MG63 (cell line): Measurements from ENCODE around the gene LPCAT4. TPM values are rescaled to one million over a fixed set of nuclear protein-coding genes. Genes with fewer than 3 reads are reported as not detected.
"Not testable (repeated sequence)": the region's sequence is repeated elsewhere in the genome, so short reads cannot be mapped to it uniquely, and the experiment has no call there.

Experiments
- DNase-seq: peaks from one replicate; pipeline ENCODE4 v3.0.0-alpha.2; 2020
- H3K27me3 ChIP-seq: fragments of 250-450 bp; sonication (Bioruptor Pico); 2 replicates; pipeline ENCODE4 v1.5.1; 2020; ENCODE audit warnings: mild to moderate bottlenecking, moderate library complexity
- H3K36me3 ChIP-seq: fragments of 250-450 bp; sonication (Bioruptor Pico); 2 replicates; pipeline ENCODE4 v1.5.1; 2020; ENCODE audit warnings: mild to moderate bottlenecking, moderate library complexity
- H3K4me3 ChIP-seq: fragments of 250-450 bp; sonication (Bioruptor Pico); 2 replicates; pipeline ENCODE4 v1.5.1; 2020; ENCODE audit warnings: mild to moderate bottlenecking, moderate library complexity
- H3K9me3 ChIP-seq: fragments of 250-450 bp; sonication (Bioruptor Pico); 2 replicates; pipeline ENCODE4 v1.5.1; 2020; ENCODE audit warnings: mild to moderate bottlenecking, moderate library complexity
- total RNA-seq: library from RNA; depleted of rRNA; stranded (reverse); fragments of >200 nt; shearing (Covaris generic); gene quantifications from 2 replicates; pipeline ENCODE4 v1.2.3, GENCODE V29; 2014; ENCODE audit warnings: low replicate concordance

LPCAT4 gene
- total RNA-seq, 1 experiment from 2014 or later, result 2.2 TPM

DNA sequence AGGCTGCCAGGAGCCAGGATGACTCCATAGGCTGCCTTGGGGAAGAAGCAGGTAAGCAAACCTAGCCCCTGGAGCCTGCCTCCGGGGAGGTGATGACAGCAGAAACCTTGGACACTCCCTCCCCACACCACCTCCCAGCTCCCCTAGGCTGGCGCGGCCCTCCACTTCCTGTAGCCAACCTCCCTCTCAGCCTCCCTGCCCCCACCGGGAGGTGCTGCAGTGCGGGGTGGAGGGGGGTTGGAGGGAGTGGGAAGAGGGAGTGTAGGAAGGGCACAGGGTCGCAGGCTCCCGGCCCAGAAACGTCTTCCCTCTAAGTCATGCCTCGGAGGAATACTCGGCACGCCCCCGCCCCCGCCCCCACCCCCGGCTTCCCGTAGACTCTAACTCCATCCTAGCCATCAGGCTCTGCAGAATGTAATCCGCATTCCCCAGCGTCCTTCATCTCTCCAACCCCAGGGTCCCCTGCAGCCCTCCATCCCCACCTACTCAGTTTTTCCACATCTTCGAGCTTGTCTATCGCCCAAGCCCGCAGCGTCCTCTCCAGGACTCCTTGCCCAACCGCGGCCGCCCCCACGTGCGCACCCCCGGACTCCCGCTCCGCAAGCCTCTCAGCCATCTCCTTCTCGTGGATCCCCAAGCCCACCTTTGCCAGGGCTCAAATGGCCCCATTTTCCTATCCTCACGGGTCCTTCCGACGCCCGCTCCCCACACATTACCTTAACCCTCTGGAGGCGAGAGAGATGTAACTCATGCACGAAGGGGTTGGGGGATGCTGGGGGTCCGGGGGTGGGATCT lies 528 bp downstream of the LPCAT4 start:
- H3K9me3 ChIP-seq, result no peaks in the 10 kb centered on the region
- peak; percentile 59 for DNase-seq

DNA sequence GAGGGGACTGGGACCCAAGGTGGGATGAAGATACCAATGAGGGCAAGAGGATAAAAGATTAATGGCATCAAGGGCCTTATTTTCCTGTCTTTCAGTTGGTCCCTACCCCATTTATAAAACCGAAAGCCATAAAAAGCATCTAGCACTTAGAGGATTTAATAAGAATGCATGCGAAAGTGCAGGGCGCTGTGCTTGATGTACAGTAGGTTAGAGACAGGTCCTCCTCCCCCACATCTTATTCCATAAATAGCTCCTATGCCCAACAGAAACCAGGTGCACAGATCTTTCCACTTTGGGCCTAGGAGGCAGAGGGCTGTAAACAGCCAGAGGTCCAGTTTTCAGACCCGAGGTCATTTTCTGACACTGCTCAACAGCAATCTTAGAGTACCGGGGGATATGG lies 1.2 kb downstream of the LPCAT4 start:
- no peak for DNase-seq
- no peaks in the 10 kb centered on the region for H3K27me3 ChIP-seq
- H3K4me3 ChIP-seq, result peak overlapping the region; percentile 88
- H3K9me3 ChIP-seq, result no peaks in the 10 kb centered on the region
- H3K36me3 ChIP-seq, result no peaks in the 10 kb centered on the region; the same call in 1 of the 2 replicates

More for the DNA sequence above, 528 bp downstream of the LPCAT4 start:
- H3K4me3 ChIP-seq, result peak overlapping the region; percentile 88
- no peaks in the 10 kb centered on the region for H3K27me3 ChIP-seq
- no peaks in the 10 kb centered on the region; the same call in 1 of the 2 replicates for H3K36me3 ChIP-seq

DNA sequence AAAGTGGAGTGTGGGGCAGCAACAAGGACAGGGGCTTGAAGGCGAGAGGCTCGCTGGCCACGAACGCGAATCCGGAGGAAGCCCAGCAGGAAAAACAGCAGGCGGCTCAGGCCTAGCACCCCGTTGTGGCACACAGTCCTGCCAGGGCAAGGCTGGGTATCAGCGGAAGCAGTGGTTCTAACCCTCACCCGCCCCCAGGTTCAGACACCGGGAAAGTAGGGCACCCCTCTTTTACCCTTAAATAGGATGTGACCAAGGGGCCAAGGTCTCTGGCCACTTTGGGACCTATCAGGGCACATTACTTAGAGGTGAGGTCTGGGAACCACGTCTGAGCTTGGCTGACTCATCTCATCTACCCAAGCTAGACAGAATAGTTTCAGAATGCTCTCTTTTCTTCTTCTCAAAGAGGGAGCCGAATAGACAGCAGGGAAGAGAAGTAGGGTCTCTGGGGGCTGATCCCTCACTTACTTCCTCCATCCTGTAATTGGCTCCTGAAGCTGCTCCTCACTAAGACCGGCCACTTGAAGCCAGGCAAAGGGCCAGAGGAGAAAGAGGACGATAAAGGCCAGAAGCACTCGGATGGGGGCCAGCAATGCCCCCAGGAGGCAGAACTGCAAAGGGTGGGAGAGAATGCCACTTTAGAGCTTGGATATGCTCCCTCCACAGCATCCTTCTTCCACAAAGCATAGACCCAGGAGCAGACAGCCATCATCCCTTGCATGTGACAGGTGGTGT lies 1.7 kb downstream of the LPCAT4 start:
- no peak for DNase-seq
- H3K27me3 ChIP-seq, result no peaks in the 10 kb centered on the region
- no peaks in the 10 kb centered on the region for H3K9me3 ChIP-seq
- H3K36me3 ChIP-seq, result no peaks in the 10 kb centered on the region; the same call in 1 of the 2 replicates
- no peak overlapping the region; the same call in 1 of the 2 replicates for H3K4me3 ChIP-seq

DNA sequence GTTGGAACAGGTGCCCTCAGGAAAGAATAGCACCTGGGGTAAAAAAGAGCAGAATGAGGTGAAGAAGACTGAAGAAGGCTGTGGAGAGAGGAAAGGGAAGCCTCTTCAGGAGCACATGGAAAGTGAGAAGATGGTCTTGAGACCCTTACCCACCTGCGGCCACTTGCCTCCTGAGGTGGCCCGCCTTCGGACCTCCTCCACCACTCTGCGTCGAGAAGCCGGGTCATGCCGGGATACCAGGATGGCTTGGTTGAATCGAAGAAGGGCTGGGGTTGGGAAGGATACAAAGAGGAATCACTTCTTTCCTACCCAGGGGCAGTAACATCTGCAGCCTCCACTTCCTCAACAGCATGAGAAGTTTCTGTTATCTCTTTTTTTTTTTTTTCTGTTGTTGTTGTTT lies 3.0 kb downstream of the LPCAT4 start:
- H3K27me3 ChIP-seq, result no peaks in the 10 kb centered on the region
- H3K36me3 ChIP-seq, result no peaks in the 10 kb centered on the region; the same call in 1 of the 2 replicates
- no peak for DNase-seq
- H3K4me3 ChIP-seq, result no peak overlapping the region
- H3K9me3 ChIP-seq, result no peaks in the 10 kb centered on the region

DNA sequence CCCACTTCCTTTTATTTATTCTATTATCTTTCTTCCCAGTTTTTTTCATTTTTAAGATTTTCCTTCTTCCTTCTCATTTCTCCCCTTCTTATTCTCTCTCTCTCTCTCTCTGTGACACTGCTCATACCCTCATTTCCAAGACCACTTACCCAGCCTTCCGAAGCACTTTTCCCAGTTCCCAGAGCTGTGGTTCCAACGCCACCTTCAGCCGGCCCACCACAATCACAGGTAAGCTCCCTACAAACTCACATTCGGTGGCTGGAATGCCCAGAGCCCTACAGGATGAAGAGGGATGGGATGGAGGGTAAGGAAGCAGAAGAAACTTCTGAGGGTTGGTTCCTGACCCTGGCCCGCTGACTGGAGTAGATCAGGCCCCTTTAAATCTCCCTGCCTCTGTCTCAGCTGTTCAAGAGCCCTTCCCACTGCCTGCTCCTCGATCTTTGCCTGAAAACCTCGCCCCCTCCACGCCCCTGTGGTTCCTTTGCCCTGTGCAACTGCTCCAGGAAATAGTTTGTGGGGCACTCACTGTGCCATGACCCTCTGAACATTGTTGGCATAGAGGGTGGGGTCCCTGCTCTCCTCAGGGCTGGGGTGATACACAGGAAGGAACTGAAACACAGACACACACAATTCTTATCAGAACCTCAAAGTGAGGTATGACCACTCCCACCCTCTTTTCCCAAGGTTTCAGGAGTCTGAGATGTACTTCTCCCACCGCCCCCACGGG lies 4.8 kb downstream of the LPCAT4 start:
- H3K36me3 ChIP-seq, result no peaks in the 10 kb centered on the region; the same call in 1 of the 2 replicates
- H3K4me3 ChIP-seq, result no peak overlapping the region
- H3K9me3 ChIP-seq, result no peaks in the 10 kb centered on the region
- H3K27me3 ChIP-seq, result no peaks in the 10 kb centered on the region
- no peak for DNase-seq

DNA sequence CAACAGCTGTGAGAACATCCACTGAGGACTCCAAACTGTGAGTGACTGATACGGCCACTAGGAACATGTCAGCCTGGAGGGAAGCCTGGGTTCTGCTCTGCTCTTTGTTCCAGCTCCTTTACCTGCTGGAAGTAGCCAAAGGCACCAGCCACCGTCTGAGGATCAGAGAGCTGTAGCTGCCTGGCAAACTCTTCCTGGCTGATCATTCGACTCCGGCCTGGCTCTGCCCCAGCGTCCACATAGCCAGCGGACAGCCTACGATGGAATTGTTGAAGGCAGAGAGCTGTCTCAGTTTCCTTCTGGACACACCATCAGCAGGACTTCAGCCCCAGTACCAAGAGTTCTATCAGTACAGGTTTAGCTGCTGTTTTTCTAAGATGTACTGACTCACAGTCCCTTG lies 5.7 kb downstream of the LPCAT4 start:
- Histone ChIP-seq H3K27me3 (no peaks in the 10 kb centered on the region), H3K36me3 (no peaks in the 10 kb centered on the region; the same call in 1 of the 2 replicates), H3K4me3 (no peak overlapping the region), H3K9me3 (no peaks in the 10 kb centered on the region)
- DNase-seq, result no peak

DNA sequence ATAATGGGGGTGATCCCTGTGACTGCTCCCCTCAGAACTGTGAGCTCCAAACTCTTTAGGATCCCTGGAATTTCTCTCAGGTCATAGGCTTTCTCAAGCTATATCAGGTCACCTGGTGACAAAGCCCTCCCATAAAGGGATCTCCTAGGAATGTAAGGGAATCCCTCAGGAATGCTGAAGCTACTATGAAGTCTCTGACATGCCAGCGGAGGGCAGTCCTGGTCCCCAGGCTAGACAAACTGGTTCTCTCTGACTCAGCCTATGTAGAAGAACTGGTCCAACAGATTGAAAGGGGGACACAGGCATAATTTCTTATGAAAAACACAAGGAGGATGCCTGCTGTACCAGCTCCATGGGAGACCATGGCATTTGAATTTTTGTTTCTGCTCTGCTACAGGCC lies 6.7 kb downstream of the LPCAT4 start:
- H3K4me3 ChIP-seq, result no peak overlapping the region
- no peaks in the 10 kb centered on the region for H3K27me3 ChIP-seq
- DNase-seq, result no peak
- no peaks in the 10 kb centered on the region for H3K9me3 ChIP-seq
- no peaks in the 10 kb centered on the region; the same call in 1 of the 2 replicates for H3K36me3 ChIP-seq

DNA sequence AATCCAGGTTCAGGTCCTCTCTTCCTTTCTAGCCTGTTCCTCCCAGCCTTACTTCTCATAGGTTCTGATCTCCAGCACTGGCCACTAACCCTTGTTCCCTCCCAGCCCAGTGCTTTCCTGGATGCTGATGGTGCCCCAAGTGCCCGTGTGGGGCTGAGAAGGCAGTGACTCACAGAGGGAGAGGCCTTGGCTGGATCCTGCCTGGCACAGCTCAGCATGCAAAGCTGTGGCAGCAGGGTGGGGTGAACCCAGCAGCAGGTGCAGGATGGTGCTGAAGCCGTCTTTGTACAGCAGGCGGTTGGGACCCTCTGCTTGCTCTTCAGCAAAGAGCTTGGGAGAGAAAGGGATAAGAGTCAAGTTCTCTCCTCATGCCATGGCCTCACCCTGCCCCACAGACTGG lies 7.6 kb downstream of the LPCAT4 start:
- Histone ChIP-seq H3K9me3 (no peaks in the 10 kb centered on the region), H3K4me3 (no peak overlapping the region), H3K36me3 (no peaks in the 10 kb centered on the region; the same call in 1 of the 2 replicates), H3K27me3 (no peaks in the 10 kb centered on the region)
- DNase-seq, result peak; percentile 37

DNA sequence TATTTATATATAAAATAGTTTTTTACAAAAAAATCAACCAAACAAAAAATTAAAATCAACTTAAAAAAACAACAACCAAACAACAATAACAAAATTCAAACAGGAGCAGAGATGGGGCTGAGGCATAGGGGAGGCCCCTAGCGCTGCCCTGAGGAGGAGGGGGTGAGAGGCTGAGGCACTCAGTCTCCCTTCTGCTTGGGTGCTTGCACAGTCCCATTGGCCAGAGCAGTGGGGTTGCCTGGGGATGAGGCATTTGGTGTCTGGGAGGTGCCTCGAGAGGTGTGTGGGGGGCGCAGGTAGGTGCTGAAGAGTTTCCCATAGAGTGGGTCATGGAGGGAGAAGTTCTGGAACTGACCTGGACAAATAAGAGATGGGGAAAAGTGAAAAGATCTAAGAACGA lies 8.0 kb downstream of the LPCAT4 start:
- DNase-seq, result no peak
- Histone ChIP-seq H3K4me3 (no peak overlapping the region), H3K27me3 (no peaks in the 10 kb centered on the region), H3K36me3 (no peaks in the 10 kb centered on the region; the same call in 1 of the 2 replicates), H3K9me3 (no peaks in the 10 kb centered on the region)

DNA sequence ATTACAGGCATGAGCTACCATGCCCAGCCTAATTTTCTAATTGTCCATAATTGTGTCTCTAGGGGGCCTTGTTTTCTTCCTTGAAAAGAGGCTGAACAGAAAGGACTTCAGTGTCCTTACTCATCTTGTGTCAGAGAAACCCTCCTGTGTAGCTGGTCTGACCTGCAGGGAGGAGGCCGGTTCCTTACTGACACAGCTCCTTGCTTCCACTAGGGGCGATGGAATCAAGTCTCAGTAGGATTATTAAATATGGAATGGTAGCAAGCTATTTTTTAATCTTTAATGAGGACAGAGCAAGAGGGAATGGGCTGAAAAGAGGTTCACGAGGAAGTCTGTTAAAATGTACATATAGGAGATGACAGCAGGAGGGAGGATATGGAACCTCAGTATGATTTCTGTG lies 8.6 kb downstream of the LPCAT4 start:
- no peak for DNase-seq
- Histone ChIP-seq H3K27me3 (no peaks in the 10 kb centered on the region), H3K36me3 (no peaks in the 10 kb centered on the region; the same call in 1 of the 2 replicates)

DNA sequence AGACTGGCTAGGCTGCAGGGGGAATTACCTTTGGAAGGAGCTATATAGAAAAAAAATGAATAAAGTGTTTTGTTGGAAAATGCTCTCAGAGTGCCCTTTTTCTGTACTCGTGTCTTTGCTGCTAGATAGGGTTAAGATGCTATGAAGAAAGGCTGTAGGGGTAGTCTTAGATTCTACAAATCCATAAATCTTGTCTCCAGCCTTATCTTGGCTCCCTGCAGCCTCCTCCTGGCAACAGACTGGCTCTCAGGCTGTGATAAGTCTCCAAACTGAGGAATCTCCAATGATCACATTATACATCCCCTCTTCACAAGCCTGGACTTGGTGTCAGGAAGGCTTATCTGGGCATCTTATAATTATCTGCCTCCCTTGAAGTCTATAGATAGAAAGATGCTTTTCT lies 9.3 kb downstream of the LPCAT4 start:
- H3K36me3 ChIP-seq, result no peaks in the 10 kb centered on the region; the same call in 1 of the 2 replicates
- no peaks in the 10 kb centered on the region for H3K9me3 ChIP-seq
- no peak for DNase-seq
- no peaks in the 10 kb centered on the region for H3K27me3 ChIP-seq
- H3K4me3 ChIP-seq, result no peak overlapping the region

More for the DNA sequence above, 8.6 kb downstream of the LPCAT4 start:
- no peak overlapping the region for H3K4me3 ChIP-seq
- H3K9me3 ChIP-seq, result no peaks in the 10 kb centered on the region

DNA sequence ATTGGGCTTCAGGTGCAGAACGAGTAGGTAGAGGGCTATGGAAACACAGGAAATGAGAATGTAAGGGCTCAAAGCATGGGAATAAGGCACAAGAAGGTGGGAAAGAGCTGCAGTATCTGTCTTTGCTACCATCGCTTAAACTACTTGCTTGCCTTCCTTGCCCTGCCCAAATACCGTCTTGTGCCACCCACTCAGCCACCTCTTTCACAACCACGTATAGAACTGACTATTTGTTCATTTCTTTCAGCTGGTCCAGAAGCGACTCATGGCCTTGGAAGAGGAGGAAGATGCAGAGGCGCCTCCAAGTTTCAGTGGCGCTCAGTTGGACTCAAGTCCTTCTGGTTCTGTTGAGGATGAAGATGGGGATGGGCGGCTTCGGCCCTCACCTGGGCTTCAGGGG lies 11.8 kb downstream of the LPCAT4 start:
- no peaks in the 10 kb centered on the region for H3K9me3 ChIP-seq
- DNase-seq, result no peak
- no peaks in the 10 kb centered on the region for H3K27me3 ChIP-seq
- H3K4me3 ChIP-seq, result no peak overlapping the region
- no peaks in the 10 kb centered on the region for H3K36me3 ChIP-seq

DNA sequence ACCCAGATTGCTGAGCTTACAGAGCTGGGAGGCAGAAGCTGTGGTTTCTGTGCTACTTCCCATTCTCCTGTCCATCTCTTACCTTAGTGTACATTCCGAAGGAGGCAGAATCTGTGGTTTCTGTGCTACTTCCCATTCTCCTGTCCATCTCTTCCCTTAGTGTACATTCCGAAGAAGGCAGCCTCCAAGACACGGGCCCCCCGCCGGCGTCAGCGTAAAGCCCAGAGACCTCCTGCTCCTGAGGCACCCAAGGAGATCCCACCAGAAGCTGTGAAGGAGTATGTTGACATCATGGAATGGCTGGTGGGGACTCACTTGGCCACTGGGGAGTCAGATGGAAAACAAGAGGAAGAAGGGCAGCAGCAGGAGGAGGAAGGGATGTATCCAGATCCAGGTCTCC lies 12.7 kb downstream of the LPCAT4 start:
- Histone ChIP-seq H3K9me3 (no peaks in the 10 kb centered on the region), H3K27me3 (no peaks in the 10 kb centered on the region), H3K4me3 (no peak overlapping the region), H3K36me3 (no peaks in the 10 kb centered on the region)
- DNase-seq, result no peak

DNA sequence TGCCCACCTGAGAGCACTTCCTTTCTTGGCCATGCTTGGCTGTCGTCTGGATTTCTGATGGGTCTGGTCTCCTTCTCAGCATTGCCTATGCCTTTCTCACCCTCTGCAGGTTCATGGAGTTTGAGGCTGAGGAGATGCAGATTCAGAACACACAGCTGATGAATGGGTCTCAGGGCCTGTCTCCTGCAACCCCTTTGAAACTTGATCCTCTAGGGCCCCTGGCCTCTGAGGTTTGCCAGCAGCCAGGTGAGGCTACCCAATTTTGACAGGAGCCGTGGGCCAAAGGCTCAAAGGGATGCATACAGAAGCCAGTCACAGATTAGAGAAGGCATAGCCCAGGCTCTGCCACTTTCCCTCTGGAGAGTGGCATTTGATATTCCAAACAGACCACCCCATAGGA lies 13.4 kb downstream of the LPCAT4 start:
- H3K9me3 ChIP-seq, result no peaks in the 10 kb centered on the region
- no peak for DNase-seq
- no peak overlapping the region for H3K4me3 ChIP-seq
- H3K36me3 ChIP-seq, result no peaks in the 10 kb centered on the region
- no peaks in the 10 kb centered on the region for H3K27me3 ChIP-seq

DNA sequence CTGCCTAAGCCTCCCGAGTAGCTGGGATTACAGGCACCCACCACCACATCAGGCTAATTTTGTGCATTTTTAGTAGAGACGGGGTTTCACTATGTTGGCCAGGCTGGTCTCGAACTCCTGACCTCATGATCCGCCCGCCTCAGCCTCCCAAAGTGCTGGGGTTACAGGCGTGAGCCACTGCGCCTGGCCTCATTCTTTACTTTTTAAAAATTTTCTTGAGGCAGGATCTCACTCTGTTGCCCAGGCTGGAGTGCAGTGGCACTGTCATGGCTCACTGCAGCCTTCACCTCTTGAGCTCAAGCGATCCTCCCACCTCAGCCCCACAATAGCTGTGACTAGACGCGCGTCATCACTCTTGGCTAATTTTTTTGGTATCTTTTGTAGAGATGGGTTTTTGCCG lies 14.0 kb downstream of the LPCAT4 start:
- DNase-seq, H3K4me3 ChIP-seq, H3K27me3 ChIP-seq, H3K9me3 ChIP-seq, H3K36me3 ChIP-seq: not testable (repeated sequence)

DNA sequence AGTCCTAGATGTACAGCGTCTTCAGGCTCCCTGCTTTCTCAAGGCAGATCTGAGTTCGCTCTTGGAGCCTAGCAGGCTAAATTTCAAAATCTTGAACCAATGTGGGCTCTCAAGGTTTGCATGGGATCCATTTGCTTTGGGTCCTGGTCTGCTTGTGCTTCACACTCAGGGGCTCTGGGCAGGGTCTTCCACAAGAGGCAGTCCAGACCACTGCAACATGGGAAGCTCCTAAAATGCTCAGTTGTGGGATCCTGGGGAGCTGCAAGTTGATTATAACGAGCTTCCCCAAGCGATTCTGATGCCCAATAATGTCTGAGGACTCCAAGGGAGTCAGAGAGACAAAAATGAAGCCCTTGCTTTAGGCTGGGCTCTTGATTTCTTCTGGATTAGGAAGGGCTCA lies 17.2 kb downstream of the LPCAT4 start:
- no peak overlapping the region for H3K4me3 ChIP-seq
- no peaks in the 10 kb centered on the region for H3K36me3 ChIP-seq
- DNase-seq, result no peak
- H3K9me3 ChIP-seq, result no peaks in the 10 kb centered on the region
- no peaks in the 10 kb centered on the region for H3K27me3 ChIP-seq

DNA sequence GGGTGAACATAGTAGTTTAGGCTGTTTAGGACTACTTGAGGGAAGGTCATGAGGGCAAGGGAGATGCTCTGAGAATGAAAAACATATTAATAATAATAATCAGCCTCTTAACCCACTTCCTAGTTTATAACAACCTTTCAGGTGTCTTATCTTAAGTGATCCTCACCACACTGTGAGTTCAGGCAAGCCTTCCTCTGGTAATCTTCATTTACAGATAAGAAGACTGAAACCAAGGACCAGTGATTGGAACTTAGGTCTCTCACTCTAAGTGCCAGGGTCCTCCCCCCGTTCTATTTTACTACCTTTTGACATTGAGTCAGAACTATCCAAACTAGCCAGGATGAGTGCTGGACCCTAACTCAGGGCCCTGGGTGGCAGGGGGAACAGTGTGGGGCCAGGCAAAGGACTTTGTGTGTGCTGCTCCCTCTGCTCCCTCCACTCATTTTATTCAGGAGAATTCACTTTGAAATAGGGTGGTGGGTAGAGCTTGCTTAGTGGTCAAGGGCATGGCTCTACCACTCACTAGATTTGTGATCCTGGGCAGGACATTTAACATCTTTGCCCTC lies 18.2 kb downstream of the LPCAT4 start:
- Histone ChIP-seq H3K4me3 (no peak overlapping the region), H3K36me3 (no peaks in the 10 kb centered on the region), H3K9me3 (no peaks in the 10 kb centered on the region), H3K27me3 (no peaks in the 10 kb centered on the region)
- DNase-seq, result no peak
